H1 (cell line): ENCODE measurements around the gene SLC35F5.

Experiments
- BACH1 ChIP-seq: IDR thresholded peaks from 2 replicates; pipeline ENCODE4 v1.6.1; 2012; ENCODE audit warnings: low read length, improper control_type of control experiment
- CHD2 ChIP-seq: IDR thresholded peaks from 2 replicates; pipeline ENCODE4 v1.6.1; 2012; ENCODE audit warnings: low read length, improper control_type of control experiment
- CREB1 ChIP-seq: IDR thresholded peaks from 2 replicates; pipeline ENCODE4 v1.6.1; 2012; ENCODE audit warnings: inconsistent platforms
- CTCF ChIP-seq, 3 experiments: IDR thresholded peaks; 1 replicate in 2 of 3; 2 replicates in 1 of 3; pipeline versions ENCODE4 v1.5.1 to v1.6.1; 2011; ENCODE audit warnings: low read length in 3 of 3, mild to moderate bottlenecking in 3 of 3, inconsistent platforms in 2 of 3, low read depth in 1 of 3, moderate library complexity in 1 of 3; ENCODE audit not compliant: insufficient read depth in 1 of 3; ENCODE audit errors: control extremely low read depth in 1 of 3
- EP300 ChIP-seq, 2 experiments: IDR thresholded peaks; 1 replicate in 1 of 2; 2 replicates in 1 of 2; pipeline ENCODE4 v1.6.1; 2011 to 2012; ENCODE audit warnings: low read depth in 2 of 2, low read length in 2 of 2, mild to moderate bottlenecking in 2 of 2, borderline replicate concordance in 1 of 2, inconsistent platforms in 1 of 2, moderate library complexity in 1 of 2
- EZH2 ChIP-seq: fragments of 200-600 bp; sonication (generic); IDR thresholded peaks from 2 replicates; pipeline ENCODE4 v1.7.1; 2012; ENCODE audit warnings: low read depth, mild to moderate bottlenecking, moderate library complexity, low read length, inconsistent platforms; ENCODE audit not compliant: severe bottlenecking
- HDAC2 ChIP-seq, 2 experiments: fragments of 300-600 bp in 1 of 2; sonication (generic) in 1 of 2; IDR thresholded peaks; 2 replicates each; pipeline ENCODE4 v1.6.1; 2011 to 2012; ENCODE audit warnings: low read depth in 2 of 2, low read length in 2 of 2, mild to moderate bottlenecking in 2 of 2, moderate library complexity in 2 of 2, borderline replicate concordance in 1 of 2, inconsistent platforms in 1 of 2
- JUN ChIP-seq: IDR thresholded peaks from 2 replicates; pipeline ENCODE4 v1.6.1; 2011; ENCODE audit warnings: low read depth, mild to moderate bottlenecking, improper control_type of control experiment, low read length
- POLR2A ChIP-seq, 2 experiments: IDR thresholded peaks; 1 replicate in 1 of 2; 2 replicates in 1 of 2; pipeline ENCODE4 v1.6.1; 2011; ENCODE audit warnings: low read depth in 2 of 2, low read length in 2 of 2, mild to moderate bottlenecking in 2 of 2; ENCODE audit errors: control extremely low read depth in 1 of 2
- RAD21 ChIP-seq, 2 experiments: IDR thresholded peaks in 1 of 2; conservative IDR thresholded peaks in 1 of 2; 2 replicates each; pipeline ENCODE4 v1.6.1; 2011; ENCODE audit warnings: low read depth in 2 of 2, low read length in 2 of 2, improper control_type of control experiment in 1 of 2, inconsistent platforms in 1 of 2, mild to moderate bottlenecking in 1 of 2, moderate library complexity in 1 of 2
- SAP30 ChIP-seq: fragments of 300-600 bp; sonication (generic); IDR thresholded peaks from 2 replicates; pipeline ENCODE4 v1.7.1; 2012; ENCODE audit warnings: low read length, moderate library complexity, mild to moderate bottlenecking, inconsistent platforms; ENCODE audit not compliant: insufficient read depth, insufficient replicate concordance
- SRF ChIP-seq: IDR thresholded peaks from 2 replicates; pipeline ENCODE4 v1.6.1; 2011; ENCODE audit warnings: mild to moderate bottlenecking, low read depth, low read length, moderate library complexity
- TCF12 ChIP-seq: IDR thresholded peaks from 2 replicates; pipeline ENCODE4 v1.6.1; 2011; ENCODE audit warnings: low read depth, mild to moderate bottlenecking, low read length
- USF2 ChIP-seq: IDR thresholded peaks from 2 replicates; pipeline ENCODE4 v1.6.1; 2011; ENCODE audit warnings: low read length, improper control_type of control experiment

- TF ChIP-seq CTCF (IDR thresholded peaks at IDR 0.05; ENCODE audit: control extremely low read depth in 1 of 3, insufficient read depth in 1 of 3, low read depth in 1 of 3, low read length in 3 of 3), result no peak
- TF ChIP-seq EP300 (IDR thresholded peaks at IDR 0.05; ENCODE audit: borderline replicate concordance in 1 of 2, low read depth in 2 of 2, low read length in 2 of 2), result no peak
- TF ChIP-seq HDAC2 (IDR thresholded peaks at IDR 0.05; ENCODE audit: borderline replicate concordance in 1 of 2, low read depth in 2 of 2, low read length in 2 of 2), result no peak
- TF ChIP-seq BACH1, result no peak
- no peak for TF ChIP-seq JUN
- TF ChIP-seq USF2, result no peak
- no peak for TF ChIP-seq CHD2
- no peak for TF ChIP-seq TCF12
- no peak for TF ChIP-seq POLR2A (IDR thresholded peaks at IDR 0.05; ENCODE audit: control extremely low read depth in 1 of 2, low read depth in 2 of 2, low read length in 2 of 2)
- TF ChIP-seq RAD21 (IDR thresholded peaks at IDR 0.05 in 1 of 2, conservative IDR thresholded peaks at IDR 0.05 in 1 of 2; ENCODE audit: low read depth in 2 of 2, low read length in 2 of 2), result no peak
- TF ChIP-seq SAP30, result no peak
- no peak for TF ChIP-seq EZH2
- no peak for TF ChIP-seq SRF
- TF ChIP-seq CREB1, result no peak
Observed at GRCh38 chr2:113677330-113677729, 79.1 kb downstream of the SLC35F5 start.
